NCI-H345 (cell line): ENCODE data around the gene SNX19.
A peak's percentile ranks its signal among the peaks of the same experiment; 100 is the strongest.
"Not testable (repeated sequence)": the region's sequence is repeated elsewhere in the genome, so short reads cannot be mapped to it uniquely, and the experiment has no call there.

Experiments
- DNase-seq: peaks from one replicate; lab custom pipeline; 2025; lab: John Stamatoyannopoulos, UW

SNX19 gene

DNA sequence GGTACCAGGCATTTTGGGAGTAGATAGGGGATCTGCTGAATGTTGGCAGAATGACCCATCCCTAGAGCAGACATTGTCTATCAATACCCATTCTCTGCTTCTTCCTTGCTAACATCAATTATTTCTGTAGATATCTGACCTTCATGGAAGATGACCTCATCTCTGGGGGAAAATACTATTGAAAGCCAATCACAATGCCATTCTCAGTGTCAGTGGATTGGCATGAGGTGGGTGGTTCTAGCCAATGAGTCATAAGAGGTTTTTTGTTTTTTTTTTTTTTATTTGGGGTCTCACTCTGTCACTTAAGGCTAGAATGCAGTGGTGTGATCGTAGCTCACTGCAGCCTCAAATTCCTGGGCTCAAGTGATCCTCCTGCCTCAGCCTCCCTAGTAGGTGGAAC, 42.5 kb downstream of the SNX19 start:
- no peak for DNase-seq

DNA sequence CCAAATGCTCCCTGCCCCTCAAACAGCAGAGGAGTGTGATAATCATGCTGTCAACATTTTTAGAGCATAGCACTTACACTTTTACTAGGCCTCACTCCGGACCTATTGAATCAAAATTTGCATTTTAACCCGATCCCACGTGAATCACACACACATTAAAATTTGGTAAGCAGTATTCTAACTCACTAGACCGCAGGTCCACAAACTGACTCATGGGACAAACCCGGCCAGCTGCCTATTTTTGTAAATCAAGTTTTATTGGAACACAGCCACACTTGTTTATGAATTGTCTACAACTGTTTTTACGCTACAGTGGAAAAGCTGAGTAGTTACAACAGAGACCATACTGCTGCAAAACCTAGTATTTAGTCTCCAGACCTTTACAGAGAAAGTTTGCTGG, 43.3 kb downstream of the SNX19 start:
- no peak for DNase-seq

DNA sequence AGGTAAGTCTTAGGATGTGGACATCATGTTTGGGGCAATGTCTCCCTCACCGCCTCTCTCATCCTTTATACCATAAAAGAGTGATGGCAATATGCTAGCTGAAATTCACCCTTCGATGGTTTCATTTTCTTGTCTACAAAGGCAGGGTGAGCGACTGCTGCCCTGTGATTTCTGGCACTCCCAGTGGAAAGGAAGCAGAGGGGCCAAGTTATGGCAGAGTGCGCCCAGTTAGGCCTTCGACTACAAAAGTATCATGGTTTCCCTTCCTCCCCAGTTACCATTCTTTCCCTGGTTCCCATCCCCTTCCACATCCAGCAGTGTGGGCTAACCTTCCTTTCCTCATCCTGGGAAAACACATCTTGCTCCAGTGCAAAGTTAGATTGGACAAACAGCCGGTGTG, 43.8 kb downstream of the SNX19 start:
- DNase-seq: no peak

DNA sequence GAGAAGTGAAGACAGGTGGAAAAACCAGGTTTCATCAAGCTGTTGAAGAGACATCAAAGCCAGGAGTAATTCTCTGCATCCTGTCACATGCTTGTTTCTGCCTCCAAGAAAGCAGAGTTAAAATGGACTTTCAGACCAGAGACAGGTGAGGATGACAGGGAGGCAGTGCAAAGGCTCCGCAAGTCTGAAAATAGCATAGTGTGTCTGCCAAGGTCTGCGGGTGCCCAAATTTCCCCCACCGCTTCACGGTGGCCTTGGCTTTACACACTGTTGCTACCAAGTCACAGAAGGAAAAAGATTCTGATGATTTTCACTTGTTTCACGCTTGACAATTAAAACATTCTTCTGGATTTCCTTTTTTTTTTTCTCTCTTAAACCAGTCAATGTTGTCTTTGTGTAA, 44.2 kb downstream of the SNX19 start:
- DNase-seq: no peak

DNA sequence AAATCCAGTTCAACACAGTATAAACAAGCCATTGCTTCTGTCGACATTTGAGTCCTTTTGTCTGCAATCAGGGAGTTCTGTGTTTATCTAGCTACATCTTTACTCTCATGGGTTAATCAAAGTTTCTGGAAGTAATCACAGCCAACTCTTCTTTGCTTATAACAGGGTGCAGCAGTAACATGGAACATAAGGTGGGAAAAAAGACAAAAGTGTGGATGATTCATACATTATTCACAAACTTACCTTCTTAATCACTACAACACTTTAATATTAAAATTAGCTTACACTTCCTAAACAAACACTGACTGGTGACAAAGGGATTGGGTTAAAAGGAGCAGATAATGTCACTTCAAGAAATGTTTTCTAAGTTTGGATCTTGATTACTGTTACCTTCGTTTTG, 44.7 kb downstream of the SNX19 start:
- DNase-seq: no peak

DNA sequence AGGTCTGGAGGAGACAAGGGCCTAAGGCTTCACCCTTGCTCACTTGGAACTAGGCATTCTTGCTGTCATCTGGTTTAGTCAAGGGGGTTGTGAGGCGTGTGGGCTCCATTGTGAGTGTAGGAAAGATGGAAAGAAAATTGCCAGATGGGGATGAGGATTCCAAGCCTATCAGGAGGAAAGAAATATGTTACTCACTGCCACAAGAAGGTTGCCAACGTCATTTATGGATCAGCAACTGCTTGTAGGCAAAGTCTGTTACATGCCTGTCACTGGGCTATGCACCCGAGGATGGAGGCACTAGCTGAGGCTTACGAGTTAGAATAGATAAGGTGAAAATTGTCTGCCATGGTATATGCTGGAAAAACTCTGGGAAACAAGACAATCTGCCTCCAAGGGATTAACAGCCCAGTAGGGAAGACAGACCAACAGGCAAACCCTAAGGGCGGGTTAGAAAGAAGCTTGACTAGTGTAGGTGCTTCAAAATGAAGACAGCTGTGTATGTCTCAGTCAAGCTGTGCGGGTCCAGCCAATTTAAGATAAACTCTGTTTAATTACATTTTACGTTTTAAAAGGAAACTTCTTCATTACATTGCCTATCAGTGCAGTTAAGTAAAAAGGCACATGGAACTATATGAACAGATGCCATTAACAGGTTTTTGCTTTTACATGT, 47.4 kb downstream of the SNX19 start:
- DNase-seq: no peak

DNA sequence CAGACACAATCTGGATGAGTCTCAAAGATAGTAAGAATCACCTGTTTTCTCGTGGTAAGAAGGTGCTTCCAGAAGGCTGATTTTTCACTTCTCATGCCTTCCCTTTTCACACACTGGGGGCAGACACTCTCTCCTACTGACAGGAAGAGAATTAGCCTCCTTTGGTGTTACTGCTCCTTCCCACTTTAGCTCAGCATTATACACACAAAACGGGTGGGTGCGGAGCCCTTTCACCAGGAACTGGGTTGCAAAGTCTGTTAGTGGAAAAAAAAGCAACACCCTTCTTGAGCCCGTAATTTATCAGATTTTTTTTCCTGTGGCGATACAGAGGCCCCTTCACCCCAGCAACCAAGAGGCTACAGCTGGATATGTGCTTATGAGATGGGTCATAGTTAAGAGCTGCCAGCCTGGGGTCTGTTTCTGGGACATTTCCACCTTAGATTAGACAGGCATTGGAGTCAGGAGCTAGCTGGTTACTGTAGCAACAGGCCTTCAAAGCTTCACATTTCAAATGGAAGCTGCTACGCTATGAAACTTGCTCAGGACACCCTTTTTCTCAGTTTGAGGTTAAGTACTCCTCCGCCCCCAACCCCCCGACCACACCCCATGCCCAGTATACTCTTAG, 48.1 kb downstream of the SNX19 start:
- DNase-seq: no peak

DNA sequence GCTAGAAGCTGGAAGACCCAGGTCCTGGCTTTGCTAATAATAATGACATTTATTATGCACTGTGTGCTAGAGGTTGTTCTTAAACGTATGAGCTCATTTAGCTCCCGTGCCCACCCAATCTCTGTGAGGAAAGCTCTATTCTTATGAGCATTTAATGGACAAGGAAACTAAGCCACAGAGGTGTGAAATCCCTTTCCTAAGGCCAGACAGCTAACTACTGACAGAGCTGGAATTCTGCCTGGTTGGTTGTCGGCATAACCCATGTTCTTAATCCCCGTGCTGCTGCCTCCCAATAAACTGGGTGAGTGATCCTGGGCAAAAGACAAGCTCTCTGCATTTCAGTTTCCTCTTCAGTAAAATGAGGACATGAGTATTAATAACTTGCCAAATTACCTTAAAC, 49.4 kb downstream of the SNX19 start:
- no peak for DNase-seq

DNA sequence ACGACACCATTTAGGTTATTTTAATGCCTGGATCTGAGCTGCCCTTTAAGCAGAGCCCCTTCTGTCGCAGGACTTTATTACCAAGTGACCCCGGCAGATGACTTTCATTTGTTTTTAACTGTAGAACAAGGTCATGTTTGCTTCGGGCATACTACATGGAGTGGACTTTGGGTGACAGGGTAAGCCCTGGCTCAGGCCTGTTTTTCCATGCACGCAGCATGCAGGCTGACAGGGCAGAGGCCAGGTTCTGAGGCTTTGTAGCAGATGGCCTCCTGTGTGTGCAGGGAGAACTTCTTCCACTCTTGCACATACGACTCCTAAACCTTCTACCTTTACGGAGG, 50.5 kb downstream of the SNX19 start:
- no peak for DNase-seq

DNA sequence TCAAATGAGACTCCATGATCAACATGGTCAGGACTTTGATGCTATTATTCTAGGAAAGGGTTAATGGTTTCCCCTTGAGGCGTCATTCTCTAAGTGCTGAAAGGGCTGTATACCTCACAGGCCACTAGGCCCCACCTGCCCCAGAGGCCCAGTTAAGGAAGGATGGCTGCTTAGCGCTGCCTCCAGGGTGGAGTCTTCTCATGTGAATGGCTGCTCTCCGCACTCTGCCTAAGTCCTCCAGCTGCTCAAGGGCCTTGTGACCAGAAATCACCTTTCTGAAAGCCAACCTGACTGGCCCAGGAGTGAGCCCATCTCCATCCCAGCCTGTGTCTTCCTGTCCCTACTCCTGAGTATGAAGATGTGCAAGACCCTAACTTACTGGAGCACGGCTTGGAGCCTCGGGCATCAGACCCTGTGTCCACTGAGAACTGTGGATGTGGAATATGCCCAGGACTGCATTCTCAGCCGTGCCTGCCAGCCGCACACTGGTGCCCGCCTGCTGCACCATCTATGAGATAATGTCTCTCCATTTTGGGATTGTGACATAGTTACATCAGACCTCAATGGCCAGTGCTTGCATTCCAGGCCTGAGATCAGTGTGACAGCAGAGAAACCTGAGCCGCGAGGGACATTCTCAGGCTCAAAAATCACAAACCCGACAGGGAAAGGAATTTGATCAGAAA, 51.0 kb downstream of the SNX19 start:
- no peak for DNase-seq

DNA sequence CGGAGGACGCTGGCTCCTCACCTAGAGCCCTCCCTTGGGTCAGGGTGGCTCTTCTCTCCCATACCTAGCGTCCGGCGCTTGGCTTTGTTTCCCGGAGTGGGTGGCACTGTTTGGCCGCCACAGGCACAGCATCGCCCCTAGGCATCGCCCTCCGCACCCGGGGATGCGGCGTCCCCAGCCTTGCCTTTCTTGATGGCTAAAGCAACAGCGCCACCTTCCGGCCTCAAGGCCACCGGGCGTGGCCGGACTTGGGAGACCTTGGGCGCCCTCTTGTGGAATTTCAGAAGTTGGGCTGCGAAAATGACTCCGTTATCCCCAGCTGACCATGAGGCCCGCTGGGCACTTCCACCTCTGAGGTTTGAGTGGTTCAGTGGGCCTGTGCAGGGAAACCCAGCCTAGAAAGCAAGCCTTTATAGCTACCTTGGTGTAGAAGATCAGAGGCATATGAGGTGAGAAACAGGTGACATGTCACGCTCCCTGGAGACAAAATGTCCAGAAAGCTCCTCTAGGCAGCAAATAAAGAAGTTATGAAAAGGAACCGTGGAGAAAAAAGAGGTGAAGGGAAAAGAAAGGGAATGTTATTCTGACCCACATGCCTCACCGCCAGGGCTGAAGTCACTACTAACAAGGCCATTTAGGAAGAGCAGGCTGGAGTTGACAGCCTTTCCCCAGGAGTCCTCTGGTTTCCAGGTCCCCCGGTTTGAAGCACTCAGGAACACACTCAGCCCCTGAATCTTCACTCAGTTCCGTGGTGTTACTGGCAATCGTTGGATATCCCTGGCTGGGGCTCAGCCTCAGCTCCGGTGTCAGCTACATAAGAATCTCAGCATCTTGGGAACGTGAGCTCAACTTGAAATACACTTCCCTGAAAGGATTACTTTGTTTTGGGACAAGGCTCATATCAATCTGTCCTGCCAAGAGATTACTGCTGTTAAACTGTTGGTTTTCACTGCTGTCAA, 54.1 kb downstream of the SNX19 start:
- peak; percentile 91 for DNase-seq

DNA sequence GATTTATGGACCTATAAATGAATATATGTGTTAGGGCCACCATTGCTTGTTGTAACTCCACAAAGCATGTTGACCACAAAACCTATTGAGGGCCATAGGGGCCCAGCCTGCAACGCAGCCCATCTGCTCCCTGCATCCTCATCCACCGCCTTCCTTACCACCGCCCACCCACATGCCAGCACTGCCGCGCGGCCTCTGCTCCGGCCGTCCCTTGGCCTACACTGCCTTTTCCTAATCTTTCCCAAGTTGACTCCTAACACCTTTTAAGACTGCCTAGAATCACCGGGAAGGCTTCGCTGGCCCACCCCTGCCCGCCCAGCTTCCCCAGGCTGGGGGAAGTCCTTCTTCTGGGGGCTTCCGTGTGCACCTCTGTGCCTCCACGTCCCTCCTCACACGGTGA, 55.0 kb downstream of the SNX19 start:
- no peak for DNase-seq

DNA sequence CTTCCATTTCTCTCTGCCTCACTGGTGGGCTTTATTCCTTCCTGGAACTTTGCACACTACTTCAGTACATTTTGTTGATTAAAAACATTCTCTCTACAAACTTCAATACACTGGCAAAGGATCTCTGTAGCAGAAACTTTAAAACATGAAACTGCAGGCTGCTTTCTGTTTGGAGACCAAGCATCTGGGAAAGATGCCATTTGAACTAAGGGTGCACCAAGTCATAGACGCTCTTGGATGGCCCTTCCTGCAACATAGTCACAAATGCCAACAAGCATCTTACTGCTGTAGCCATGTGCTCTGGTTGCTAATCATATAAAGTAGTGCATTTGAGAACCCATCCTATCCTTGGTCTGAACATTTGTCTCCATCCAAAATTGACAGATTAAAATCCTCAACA, 56.4 kb downstream of the SNX19 start:
- DNase-seq: no peak

DNA sequence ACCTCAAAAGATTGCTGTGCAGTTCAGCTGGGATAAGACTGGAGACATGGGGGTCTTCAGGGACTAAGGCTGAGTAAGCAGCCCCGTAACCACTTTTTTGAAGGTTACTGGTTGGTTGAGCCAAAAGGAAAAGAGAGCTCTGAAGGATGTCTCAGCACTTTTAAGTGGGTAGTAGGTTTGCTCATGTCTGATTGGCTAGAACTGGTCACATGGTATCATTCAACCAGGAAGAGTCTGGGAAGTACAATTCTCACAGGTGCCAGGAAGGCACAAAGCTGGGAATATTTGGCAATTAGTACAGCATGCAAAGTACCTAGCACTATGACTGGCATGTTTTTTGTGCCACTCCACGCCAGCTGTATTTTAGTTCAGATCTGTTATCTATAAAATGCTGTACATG, 58.1 kb downstream of the SNX19 start:
- DNase-seq: no peak

DNA sequence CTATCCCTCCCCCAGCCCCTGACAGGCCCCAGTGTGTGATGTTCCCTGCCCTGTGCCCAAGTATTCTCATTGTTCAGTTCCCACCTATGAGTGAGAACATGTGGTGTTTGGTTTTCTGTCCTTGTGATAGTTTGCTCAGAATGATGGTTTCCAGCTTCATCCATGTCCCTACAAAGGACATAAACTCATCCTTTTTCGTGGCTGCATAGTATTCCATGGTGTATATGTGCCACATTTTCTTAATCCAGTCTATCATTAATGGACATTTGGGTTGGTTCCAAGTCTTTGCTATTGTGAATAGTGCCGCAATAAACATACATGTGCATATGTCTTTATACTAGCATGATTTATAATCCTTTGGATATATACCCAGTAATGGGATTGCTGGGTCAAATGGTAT, 60.6 kb downstream of the SNX19 start:
- not testable (repeated sequence) for DNase-seq

DNA sequence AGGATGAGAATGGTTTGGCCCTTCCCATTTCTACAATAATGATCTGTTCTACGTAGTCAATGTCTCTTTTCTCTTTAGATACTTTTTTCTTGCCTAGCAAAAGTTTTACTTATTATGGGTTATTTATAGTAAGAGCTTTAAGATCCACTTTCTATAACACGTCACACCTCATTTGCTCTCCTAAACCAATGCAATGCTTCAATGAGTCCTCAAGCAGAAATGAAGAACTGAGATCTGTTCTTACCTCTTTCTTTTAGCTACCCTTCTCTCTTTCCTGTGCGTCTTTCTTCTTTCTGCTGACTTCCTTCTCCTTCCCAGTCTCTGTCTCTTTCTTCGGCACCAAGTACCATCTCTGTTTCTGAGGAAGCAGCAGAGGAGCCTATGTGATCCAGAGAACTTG, 61.8 kb downstream of the SNX19 start:
- DNase-seq: no peak

DNA sequence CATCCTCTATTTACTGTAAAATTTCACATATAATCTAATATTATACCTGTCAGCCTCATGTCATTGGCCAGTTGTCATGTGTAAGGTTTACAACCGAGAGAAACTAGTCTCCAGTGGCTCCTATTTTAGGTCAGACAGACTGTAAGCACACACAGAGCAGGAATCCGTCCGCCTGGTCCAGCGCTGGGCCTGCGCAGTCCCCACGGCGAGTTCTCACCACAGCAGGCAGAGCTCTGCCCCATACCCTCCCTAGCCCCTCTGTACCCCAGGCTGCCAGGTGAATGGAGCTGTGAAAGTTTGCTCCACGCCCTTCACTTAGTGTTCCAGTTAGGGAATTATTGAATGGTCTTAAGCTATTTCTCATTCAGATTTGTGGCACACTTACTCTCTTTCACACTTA, 63.7 kb downstream of the SNX19 start:
- no peak for DNase-seq

DNA sequence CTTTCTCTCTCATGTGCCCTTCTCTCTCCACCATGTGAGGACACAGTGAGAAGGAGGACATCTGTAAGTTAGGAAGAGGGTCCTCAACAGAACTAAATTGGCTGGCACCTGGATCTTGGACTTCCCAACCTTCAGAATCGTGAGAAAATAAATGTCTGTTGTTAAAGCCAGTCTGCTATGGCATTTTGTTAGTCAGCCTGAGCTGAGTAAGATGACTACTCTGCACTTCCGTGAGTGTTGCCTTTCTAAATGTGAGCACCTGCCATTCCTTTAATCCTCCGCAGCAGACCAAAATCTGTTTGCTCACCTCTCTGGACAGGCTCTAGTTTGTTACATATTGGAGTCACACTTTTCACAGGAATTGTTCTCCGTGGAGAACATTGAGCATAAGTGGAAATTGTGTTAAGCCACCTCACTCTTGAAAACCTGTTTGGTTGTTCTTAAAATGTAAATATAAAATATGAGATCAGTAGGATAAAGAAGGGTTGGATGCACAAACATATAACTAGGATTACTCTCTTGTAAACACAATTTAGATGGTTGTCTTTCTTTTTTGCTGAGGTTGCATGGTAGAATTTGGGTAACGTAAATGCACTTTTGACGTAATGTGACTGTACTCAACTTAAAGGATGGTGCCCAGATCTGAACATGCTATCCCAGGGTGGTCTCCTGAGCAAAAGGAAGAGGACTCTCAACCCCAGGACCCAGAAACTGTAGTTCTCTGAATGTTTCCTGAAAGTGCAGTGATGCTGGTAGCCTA, 65.9 kb downstream of the SNX19 start:
- no peak for DNase-seq

DNA sequence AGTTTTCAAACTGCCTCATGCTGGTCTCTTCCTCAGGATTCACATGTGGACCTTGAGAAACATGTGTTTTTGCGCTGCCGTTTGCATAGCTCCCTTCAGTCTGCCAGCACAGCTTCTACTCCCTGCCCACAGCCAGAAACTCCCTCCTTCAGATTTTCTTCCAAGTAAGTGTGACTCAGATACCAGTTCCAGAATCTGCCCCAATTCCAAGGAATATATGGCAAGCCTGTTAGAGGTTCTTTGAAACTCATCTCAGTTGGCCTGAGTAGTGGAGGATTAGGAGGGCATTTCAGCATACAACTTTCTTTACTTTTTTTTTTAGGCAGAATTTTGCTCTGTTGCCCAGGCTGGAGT, 67.1 kb downstream of the SNX19 start:
- DNase-seq: no peak

DNA sequence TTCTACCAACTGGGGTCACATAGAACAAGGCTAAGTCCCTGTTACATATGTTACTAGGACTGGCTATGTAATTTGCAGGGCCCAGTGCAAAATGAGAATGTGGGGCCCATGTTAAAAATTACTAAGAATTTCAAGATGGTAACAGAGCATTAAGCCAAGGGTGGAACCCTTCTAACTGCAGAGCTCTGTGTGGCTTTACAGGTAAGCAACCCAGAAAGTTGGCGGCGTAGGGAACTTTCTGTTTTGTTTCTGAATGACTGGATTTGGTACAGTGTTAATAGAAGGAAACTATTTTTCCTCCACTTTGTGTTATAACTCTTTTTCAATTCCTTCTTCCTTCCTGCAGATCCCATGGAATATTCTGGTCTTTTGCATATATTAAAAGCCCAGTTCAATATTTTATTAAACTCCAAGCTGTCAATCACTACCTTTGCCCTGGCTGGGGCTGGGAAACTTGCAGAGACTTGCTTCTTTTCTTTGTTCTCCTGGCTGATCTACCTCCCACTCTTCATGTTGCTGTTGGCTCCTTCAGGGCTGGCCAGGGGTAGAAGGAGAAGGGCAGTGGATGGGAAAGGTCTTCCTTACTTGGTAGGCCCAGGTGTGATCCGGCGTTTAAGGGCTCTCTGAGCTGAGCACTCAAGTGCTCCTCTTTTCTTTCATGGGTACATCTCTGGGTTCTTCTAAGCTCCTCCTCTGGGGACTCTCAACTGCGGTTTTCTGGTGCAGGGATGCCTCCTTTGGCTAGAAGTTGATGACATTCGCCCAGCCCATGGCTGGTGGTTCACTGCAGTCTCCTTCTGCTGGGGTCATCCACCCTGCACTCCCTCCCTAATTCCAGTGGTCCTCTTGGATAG, 67.7 kb downstream of the SNX19 start:
- DNase-seq: no peak

DNA sequence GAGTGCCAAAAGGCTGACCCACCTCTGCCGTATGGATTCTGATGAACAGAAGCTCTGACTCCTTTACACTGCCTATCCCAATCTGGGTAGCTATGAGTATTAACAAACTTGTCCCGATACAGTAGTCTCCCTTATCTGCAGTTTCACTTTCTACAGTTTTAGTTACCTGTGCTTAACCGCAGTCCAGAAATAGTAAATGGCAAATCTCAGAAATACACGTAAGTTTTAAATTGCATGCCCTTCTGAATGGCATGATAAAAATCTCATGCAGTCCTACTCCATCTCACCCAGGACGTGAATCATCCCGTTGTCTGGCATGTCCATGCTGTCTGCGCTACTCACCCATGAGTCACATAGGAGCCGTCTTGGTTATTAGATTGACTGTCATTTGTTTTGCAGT, 68.8 kb downstream of the SNX19 start:
- DNase-seq: no peak
